Stimulated activated CD8-positive, alpha-beta memory T cell treated with anti-CD3 and anti-CD28 coated beads, Interleukin-12 subunit alpha, Interleukin-12 subunit beta, amount 100 ng/mL, for 4 hours (primary cell): ENCODE measurements around the gene CREB5.
"Not testable (repeated sequence)": the region's sequence is repeated elsewhere in the genome, so short reads cannot be mapped to it uniquely, and the experiment has no call there.

ENCODE experiments used
- DNase-seq: peaks from one replicate; pipeline ENCODE4 v3.0.0-alpha.2; 2020; ENCODE audit warnings: low read depth

CREB5 gene

GRCh38 chr7:28582226-28582625 is 169.9 kb downstream of the CREB5 start:
- DNase-seq: no peak

GRCh38 chr7:28584235-28584634 is 171.9 kb downstream of the CREB5 start:
- DNase-seq: no peak

- no peak for DNase-seq
These were observed 174.4 kb downstream of the CREB5 start for GRCh38 chr7:28586736-28587135.

GRCh38 chr7:28587211-28587610 is 174.9 kb downstream of the CREB5 start:
- DNase-seq: no peak

GRCh38 chr7:28588602-28589001 is 176.3 kb downstream of the CREB5 start:
- no peak for DNase-seq

GRCh38 chr7:28591041-28591674 is 178.8 kb downstream of the CREB5 start:
- no peak for DNase-seq

GRCh38 chr7:28591725-28592349 is 179.5 kb downstream of the CREB5 start:
- no peak for DNase-seq

GRCh38 chr7:28592861-28593260 is 180.5 kb downstream of the CREB5 start:
- DNase-seq: no peak

- no peak for DNase-seq
These were observed 182.8 kb downstream of the CREB5 start for GRCh38 chr7:28595076-28595475.

GRCh38 chr7:28595801-28596200 is 183.5 kb downstream of the CREB5 start:
- no peak for DNase-seq

GRCh38 chr7:28596245-28596935 is 184.1 kb downstream of the CREB5 start:
- DNase-seq: no peak

GRCh38 chr7:28597284-28597683 is 185.0 kb downstream of the CREB5 start:
- DNase-seq: no peak

- DNase-seq: not testable (repeated sequence)
These were observed 185.7 kb downstream of the CREB5 start for GRCh38 chr7:28598037-28598436.

- no peak for DNase-seq
These were observed 186.3 kb downstream of the CREB5 start for GRCh38 chr7:28598586-28598985.

GRCh38 chr7:28599411-28599810 is 187.1 kb downstream of the CREB5 start:
- no peak for DNase-seq

GRCh38 chr7:28602282-28602681 is 190.0 kb downstream of the CREB5 start:
- DNase-seq: no peak

- no peak for DNase-seq
These were observed 193.2 kb downstream of the CREB5 start for GRCh38 chr7:28605427-28606085.

- no peak for DNase-seq
These were observed 194.1 kb downstream of the CREB5 start for GRCh38 chr7:28606421-28606820.

GRCh38 chr7:28607855-28608193 is 195.5 kb downstream of the CREB5 start:
- no peak for DNase-seq

- no peak for DNase-seq
These were observed 195.9 kb downstream of the CREB5 start for GRCh38 chr7:28608237-28608656.

GRCh38 chr7:28608731-28609130 is 196.4 kb downstream of the CREB5 start:
- DNase-seq: no peak

GRCh38 chr7:28609608-28610007 is 197.3 kb downstream of the CREB5 start:
- no peak for DNase-seq

- DNase-seq: not testable (repeated sequence)
These were observed 199.1 kb downstream of the CREB5 start for GRCh38 chr7:28611399-28611897.
